ENCODE results near the gene NINL.

- TF ChIP-seq CTCF (IDR thresholded peaks at IDR 0.05) (no peak), EP300 (IDR thresholded peaks at IDR 0.05; ENCODE audit: low read depth) (no peak), POLR2AphosphoS5 (IDR thresholded peaks at IDR 0.05) (no peak)
Observed at GRCh38 chr20:25525867-25526266, 59.5 kb downstream of the NINL start.
